TTC549 (cell line): ENCODE measurements around the gene ARHGAP35.

Source experiments
- FAIRE-seq: peaks from 2 replicates; lab custom pipeline; 2012; peaks lifted over from hg19 to GRCh38; lab: Jason Lieb, UNC

The ARHGAP35 gene

GRCh38 chr19:46904114-46905060, 43.6 kb downstream of the ARHGAP35 start:
- no peak for FAIRE-seq

GRCh38 chr19:46906221-46906620, 45.4 kb downstream of the ARHGAP35 start:
- no peak for FAIRE-seq

- no peak for FAIRE-seq
These were observed 47.1 kb downstream of the ARHGAP35 start for GRCh38 chr19:46907880-46908279.

GRCh38 chr19:46909356-46909755, 48.6 kb downstream of the ARHGAP35 start:
- no peak for FAIRE-seq
